HG03045 (cell line): Measurements from ENCODE around the gene CCDC201.
"Not testable (repeated sequence)": the region's sequence is repeated elsewhere in the genome, so short reads cannot be mapped to it uniquely, and the experiment has no call there.

Experiments
- ATAC-seq: cut with Tn5 transposase; IDR thresholded peaks from one replicate; pipeline ENCODE4 v1.9.1; 2021; ENCODE audit warnings: mild to moderate bottlenecking, moderate library complexity; ENCODE audit not compliant: unreplicated experiment

CCDC201 gene

DNA sequence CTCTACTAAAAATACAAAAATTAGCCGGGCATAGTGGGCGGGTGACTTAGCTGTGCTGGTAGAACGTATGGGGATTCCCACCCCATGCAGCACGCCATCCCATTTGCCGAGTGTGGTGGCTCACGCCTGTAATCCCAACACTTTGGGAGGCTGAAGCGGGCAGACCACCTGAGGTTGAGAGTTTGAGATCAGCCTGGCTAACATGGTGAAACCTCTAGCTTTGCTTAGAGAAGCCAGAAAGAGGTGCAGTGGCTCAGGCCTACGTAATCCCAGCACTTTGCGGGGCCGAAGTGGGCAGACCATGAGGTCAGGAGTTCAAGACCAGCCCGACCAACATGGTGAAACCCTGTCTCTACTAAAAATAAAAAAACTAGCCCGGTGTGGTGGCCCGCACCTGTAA, 45.2 kb downstream of the CCDC201 start:
- ATAC-seq, result not testable (repeated sequence)

DNA sequence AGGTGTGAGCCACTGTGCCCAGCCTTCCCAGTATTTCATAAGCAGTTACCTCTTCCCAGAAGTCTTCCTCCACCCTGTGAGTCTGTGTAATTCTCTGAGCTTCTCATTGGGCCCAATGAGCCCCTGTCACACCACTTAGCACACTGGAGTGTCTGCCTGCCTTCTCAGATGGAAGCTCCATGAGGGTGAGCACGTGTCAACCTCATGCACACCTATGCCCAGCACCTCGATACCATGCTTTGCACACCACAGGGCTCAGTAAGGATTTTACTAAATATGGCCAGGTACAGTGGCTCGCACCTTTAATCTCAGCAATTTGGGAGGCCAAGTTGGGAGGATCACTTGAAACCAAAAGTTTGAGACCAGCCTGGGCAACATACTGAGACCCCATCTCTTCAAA, 46.3 kb downstream of the CCDC201 start:
- not testable (repeated sequence) for ATAC-seq

DNA sequence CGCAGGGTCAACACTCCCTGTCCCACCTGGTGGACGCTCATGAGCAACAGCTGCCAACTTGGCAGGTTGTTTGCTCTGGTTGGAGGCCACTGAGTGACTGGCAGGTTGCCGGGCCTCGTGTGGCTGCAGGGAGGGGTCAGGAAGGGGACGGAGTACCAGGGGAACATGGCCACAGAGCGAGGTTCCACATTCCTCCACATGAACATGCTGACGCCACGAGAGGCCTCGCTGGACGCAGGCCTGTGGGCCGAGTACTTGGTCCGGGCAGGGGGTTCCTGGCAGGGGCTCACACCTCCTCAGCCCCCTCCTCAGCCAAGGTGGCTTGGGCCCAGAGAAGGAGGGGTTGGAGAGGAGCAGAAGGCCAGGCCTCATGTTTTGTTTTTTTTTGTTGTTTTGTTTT, 54.1 kb downstream of the CCDC201 start:
- not testable (repeated sequence) for ATAC-seq

DNA sequence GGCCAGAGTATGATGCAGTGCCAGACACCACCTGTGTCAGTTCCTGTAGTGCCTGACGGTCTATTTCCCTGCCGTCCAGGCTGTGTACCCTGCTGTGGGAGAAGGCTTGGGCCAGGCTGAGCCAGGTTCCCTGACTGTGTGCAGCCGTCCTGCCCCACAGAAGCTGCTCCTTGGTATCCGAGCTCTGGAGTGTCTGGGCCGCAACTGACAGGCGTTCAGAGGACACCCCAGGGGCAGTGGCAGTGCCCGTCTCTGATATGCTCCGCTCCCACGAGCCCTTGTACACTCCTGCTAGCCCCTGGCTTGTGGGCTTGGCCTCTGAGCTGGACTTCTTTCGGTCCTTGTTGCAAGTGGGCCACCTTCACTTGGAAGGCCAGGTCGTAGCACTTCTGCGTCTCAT, 55.0 kb downstream of the CCDC201 start:
- ATAC-seq, result not testable (repeated sequence)

DNA sequence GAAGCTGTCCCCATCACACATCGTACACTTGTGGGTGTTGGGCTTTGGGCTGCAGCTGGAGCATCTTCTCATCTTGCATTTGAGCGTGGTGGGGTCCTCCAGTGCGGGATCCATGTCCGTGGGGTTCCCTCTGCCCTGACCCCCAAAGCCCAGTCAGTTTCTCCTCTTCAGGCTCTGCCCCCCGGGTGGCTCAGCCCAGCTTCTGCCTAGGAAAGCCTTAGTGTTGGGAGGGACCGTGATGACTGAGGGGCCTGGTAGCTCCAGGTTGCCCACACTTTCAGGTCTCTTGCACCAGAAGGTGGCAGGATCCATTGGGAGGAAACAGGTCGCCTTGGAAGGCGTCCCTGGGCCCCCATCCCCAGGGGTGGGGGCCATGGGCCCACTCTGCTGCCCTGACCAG, 55.9 kb downstream of the CCDC201 start:
- ATAC-seq, result not testable (repeated sequence)

DNA sequence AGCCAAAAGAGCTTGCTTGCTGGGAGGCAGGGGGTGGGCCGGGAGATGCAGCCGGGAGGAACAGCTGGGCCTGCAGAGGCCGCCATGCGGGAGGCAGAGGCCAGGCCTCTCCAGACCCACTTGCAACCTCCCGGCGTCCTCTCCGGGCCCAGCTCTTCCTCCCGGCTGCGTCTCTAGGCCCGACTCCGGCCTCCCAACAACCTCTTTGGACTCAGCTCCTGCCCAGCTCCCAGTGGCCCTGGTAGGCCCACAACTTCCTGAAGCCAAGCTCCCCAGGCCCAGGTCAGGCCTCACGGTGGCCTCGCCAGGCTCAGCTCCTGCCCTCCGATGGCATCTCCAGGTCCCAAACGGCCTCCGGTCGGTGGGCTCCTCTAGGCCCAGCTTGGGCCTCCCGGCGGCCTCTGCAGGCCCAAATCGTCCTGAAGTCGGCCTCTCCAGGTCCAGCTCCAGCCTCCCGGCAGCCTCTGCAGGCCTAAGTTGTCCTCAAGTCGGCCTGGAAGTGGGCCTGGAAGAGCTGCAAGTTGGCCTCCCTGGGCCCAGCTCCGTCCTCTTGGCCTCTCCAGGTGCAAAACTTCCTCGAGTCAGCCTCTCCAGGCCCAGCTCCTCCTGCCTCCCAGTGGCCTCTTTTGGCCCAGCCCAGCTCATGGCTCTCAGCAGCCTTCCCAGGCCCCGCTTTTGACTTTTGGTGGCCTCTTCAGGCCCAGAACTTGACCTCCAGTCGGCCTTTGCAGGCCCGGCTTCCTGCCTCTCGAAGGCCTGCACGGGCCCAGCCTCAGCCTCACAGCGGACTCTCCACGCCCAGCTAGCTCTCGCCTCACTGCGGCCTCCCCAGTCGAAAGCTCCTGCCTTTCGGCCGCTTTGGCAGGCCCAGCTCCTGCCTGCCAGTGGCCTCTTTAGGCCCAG, 58.4 kb downstream of the CCDC201 start:
- ATAC-seq, result not testable (repeated sequence)

DNA sequence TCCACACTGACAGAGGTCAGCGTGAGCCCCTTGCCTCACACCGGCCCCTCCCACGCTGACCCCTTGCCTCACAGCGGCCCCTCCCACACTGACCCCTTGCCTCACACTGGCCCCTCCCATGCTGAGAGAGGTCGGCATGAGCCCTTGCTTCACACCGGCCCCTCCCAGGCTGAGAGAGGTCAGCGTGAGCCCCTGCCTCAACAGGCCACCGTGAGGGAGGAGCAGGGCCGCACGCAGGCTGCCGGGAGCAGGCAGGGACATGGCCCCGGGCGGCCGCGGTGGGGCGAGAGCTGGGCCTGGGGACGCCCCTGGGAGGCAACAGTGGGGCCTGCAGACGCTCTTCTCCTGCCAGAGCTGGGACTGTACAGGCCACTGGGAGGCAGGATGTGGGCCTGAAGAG, 59.1 kb downstream of the CCDC201 start:
- ATAC-seq, result not testable (repeated sequence)

DNA sequence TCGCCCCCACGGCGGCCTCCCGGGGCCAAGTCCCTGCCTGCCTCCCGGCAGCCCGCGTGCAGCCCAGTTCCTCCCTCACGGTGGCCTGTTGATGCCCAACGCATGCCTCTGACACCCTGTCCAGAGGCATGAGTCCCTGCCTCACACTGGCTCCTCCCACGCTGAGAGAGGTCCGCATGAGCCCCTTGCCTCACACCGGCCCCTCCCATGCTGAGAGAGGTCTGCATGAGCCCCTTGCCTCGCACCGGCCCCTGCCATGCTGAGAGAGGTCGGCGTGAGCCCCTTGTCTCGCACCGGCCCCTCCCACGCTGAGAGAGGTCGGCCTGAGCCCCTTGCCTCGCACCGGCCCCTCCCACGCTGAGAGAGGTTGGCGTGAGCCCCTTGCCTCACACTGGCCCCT, 59.9 kb downstream of the CCDC201 start:
- no peak for ATAC-seq

DNA sequence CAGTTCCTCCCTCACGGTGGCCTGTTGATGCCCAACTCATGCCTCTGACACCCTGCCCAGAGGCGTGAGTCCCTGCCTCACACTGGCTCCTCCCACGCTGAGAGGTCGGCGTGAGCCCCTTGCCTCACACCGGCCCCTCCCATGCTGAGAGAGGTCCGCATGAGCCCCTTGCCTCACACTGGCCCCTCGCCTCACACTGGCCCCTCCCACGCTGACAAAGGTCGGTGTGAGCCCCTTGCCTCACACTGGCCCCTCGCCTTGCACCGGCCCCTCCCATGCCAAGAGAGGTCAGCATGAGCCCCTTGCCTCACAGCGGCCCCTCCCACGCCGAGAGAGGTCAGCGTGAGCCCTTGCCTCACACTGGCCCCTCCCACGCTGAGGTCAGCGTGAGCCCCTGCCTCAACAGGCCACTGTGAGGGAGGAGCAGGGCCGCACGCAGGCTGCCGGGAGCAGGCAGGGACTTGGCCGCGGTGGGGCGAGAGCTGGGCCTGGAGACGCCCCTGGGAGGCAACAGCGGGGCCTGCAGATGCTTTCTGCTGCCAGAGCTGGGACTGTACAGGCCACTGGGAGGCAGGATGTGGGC, 61.1 kb downstream of the CCDC201 start:
- ATAC-seq, result not testable (repeated sequence)

DNA sequence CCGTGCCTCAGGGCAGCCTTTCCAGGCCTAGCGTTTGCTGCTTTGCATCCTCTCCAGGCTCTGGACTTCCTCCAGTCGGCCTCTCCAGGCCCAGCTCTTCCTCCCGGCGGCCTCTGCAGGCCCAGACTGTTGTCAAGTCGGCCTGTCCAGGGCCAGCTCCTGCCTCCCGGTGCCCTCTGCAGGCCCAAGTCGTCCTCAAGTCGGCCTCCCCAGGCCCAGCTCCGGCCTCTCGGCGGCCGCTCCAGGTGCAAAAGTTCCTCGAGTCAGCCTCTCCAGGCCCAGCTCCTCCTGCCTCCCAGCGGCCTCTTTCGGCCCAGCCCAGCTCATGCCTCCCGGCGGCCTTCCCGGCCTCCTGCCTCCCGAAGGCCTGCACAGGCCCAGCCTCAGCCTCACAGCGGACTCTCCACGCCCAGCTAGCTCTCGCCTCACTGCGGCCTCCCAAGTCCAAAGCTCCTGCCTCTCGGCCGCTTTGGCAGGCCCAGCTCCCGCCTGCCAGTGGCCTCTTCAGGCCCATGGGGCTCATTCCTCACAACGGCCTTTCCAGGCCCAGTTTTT, 62.4 kb downstream of the CCDC201 start:
- ATAC-seq, result not testable (repeated sequence)
